ENCODE measurements around the gene BACE1.

The BACE1 gene

GRCh38 chr11:117316197-117316961, at the start of gene BACE1:
Gene BACE1 (minus strand): TSS chr11:117316256. CDS start chr11:117315795, 461 bp downstream.
- peaks cover 41% of the 10 kb centered on the region for H3K27me3 ChIP-seq
- peak within 1 kb of the TSS; percentile 99 for H3K4me2 ChIP-seq
- H3K9ac ChIP-seq = peak within 1 kb of the TSS; percentile 77
- peak within 1 kb of the TSS; percentile 81 for H3K4me3 ChIP-seq
- H3K9me3 ChIP-seq = no peaks in the 10 kb centered on the region
- no peaks in the 10 kb centered on the region for H4K20me1 ChIP-seq
- H3K27ac ChIP-seq = peak within 1 kb of the TSS; percentile 53; the same call in 1 of the 2 replicates
- peaks cover 10% of the 10 kb centered on the region for H3K4me1 ChIP-seq
- TF ChIP-seq Cebpa-rat (IDR thresholded peaks at IDR 0.05) = no peak
- no peaks in the 10 kb centered on the region for H3K36me3 ChIP-seq

GRCh38 chr11:117361432-117361831, 45.4 kb upstream of the BACE1 start:
- Histone ChIP-seq H3K27me3 (no peaks in the 10 kb centered on the region), H3K4me1 (peaks cover 8% of the 10 kb centered on the region), H3K9me3 (no peaks in the 10 kb centered on the region), H3K36me3 (peaks cover 59% of the 10 kb centered on the region), H3K4me2 (peak overlapping the region; percentile 4; the same call in 1 of the 2 replicates), H3K9ac (no peak overlapping the region), H4K20me1 (no peaks in the 10 kb centered on the region), H3K27ac (no peak overlapping the region), H3K4me3 (no peak overlapping the region)
- no peak for TF ChIP-seq Cebpa-rat (IDR thresholded peaks at IDR 0.05)

- peaks cover 72% of the 10 kb centered on the region for H3K36me3 ChIP-seq
- no peak overlapping the region for H3K4me3 ChIP-seq
- no peaks in the 10 kb centered on the region for H4K20me1 ChIP-seq
- no peak overlapping the region for H3K27ac ChIP-seq
- H3K9me3 ChIP-seq = no peaks in the 10 kb centered on the region
- peaks cover under 1% of the 10 kb centered on the region for H3K4me1 ChIP-seq
- H3K4me2 ChIP-seq = no peak overlapping the region
- no peak for TF ChIP-seq Cebpa-rat (IDR thresholded peaks at IDR 0.05)
- no peaks in the 10 kb centered on the region for H3K27me3 ChIP-seq
- H3K9ac ChIP-seq = no peak overlapping the region
Observed at GRCh38 chr11:117356126-117356890, 40.3 kb upstream of the BACE1 start.

GRCh38 chr11:117354550-117354949, 38.5 kb upstream of the BACE1 start:
- Histone ChIP-seq H3K9ac (no peak overlapping the region), H3K27me3 (no peaks in the 10 kb centered on the region), H3K4me2 (no peak overlapping the region), H3K36me3 (peaks cover 62% of the 10 kb centered on the region), H4K20me1 (no peaks in the 10 kb centered on the region), H3K4me3 (no peak overlapping the region), H3K9me3 (no peaks in the 10 kb centered on the region), H3K27ac (no peak overlapping the region), H3K4me1 (no peaks in the 10 kb centered on the region)
- TF ChIP-seq Cebpa-rat (IDR thresholded peaks at IDR 0.05) = no peak

- Histone ChIP-seq H3K9me3 (no peaks in the 10 kb centered on the region), H3K9ac (no peak overlapping the region), H3K4me2 (no peak overlapping the region), H3K4me1 (no peaks in the 10 kb centered on the region), H3K4me3 (no peak overlapping the region), H3K36me3 (peaks cover 55% of the 10 kb centered on the region), H4K20me1 (no peaks in the 10 kb centered on the region), H3K27ac (no peak overlapping the region), H3K27me3 (no peaks in the 10 kb centered on the region)
- no peak for TF ChIP-seq Cebpa-rat (IDR thresholded peaks at IDR 0.05)
Observed at GRCh38 chr11:117345039-117345438, 29.0 kb upstream of the BACE1 start.

GRCh38 chr11:117337076-117337475, 21.0 kb upstream of the BACE1 start:
- no peaks in the 10 kb centered on the region for H4K20me1 ChIP-seq
- H3K4me2 ChIP-seq = no peak overlapping the region
- H3K4me3 ChIP-seq = no peak overlapping the region
- no peaks in the 10 kb centered on the region for H3K27me3 ChIP-seq
- no peak overlapping the region for H3K9ac ChIP-seq
- no peak overlapping the region for H3K27ac ChIP-seq
- peaks cover 31% of the 10 kb centered on the region for H3K36me3 ChIP-seq
- TF ChIP-seq Cebpa-rat (IDR thresholded peaks at IDR 0.05) = no peak
- H3K9me3 ChIP-seq = no peaks in the 10 kb centered on the region
- peaks cover 9% of the 10 kb centered on the region; the same call in 1 of the 2 replicates for H3K4me1 ChIP-seq

GRCh38 chr11:117335399-117335798, 19.3 kb upstream of the BACE1 start:
- TF ChIP-seq Cebpa-rat (IDR thresholded peaks at IDR 0.05) = no peak
- no peak overlapping the region for H3K9ac ChIP-seq

GRCh38 chr11:117334896-117335295, 18.8 kb upstream of the BACE1 start:
- Histone ChIP-seq H3K27ac (no peak overlapping the region), H3K9me3 (no peaks in the 10 kb centered on the region), H3K9ac (no peak overlapping the region), H3K27me3 (no peaks in the 10 kb centered on the region), H3K4me2 (no peak overlapping the region), H3K36me3 (peaks cover 14% of the 10 kb centered on the region; the same call in 1 of the 2 replicates), H3K4me1 (peaks cover 9% of the 10 kb centered on the region; the same call in 1 of the 2 replicates), H4K20me1 (no peaks in the 10 kb centered on the region), H3K4me3 (no peak overlapping the region)
- TF ChIP-seq Cebpa-rat (IDR thresholded peaks at IDR 0.05) = no peak

More at GRCh38 chr11:117335399-117335798, 19.3 kb upstream of the BACE1 start:
- no peak overlapping the region for H3K4me2 ChIP-seq
- H4K20me1 ChIP-seq = no peaks in the 10 kb centered on the region
- no peak overlapping the region for H3K27ac ChIP-seq
- peaks cover 9% of the 10 kb centered on the region; the same call in 1 of the 2 replicates for H3K4me1 ChIP-seq
- no peaks in the 10 kb centered on the region for H3K9me3 ChIP-seq
- H3K4me3 ChIP-seq = no peak overlapping the region
- H3K36me3 ChIP-seq = peaks cover 17% of the 10 kb centered on the region; the same call in 1 of the 2 replicates
- no peaks in the 10 kb centered on the region for H3K27me3 ChIP-seq

- H3K4me2 ChIP-seq = no peak overlapping the region
- TF ChIP-seq Cebpa-rat (IDR thresholded peaks at IDR 0.05) = no peak
- no peak overlapping the region for H3K27ac ChIP-seq
- no peaks in the 10 kb centered on the region for H3K27me3 ChIP-seq
- H3K9ac ChIP-seq = no peak overlapping the region
- H3K4me1 ChIP-seq = peaks cover 14% of the 10 kb centered on the region
- no peak overlapping the region for H3K4me3 ChIP-seq
- H3K36me3 ChIP-seq = peaks cover 5% of the 10 kb centered on the region; the same call in 1 of the 2 replicates
- H4K20me1 ChIP-seq = no peaks in the 10 kb centered on the region; the same call in 1 of the 2 replicates
- H3K9me3 ChIP-seq = no peaks in the 10 kb centered on the region
Observed at GRCh38 chr11:117333917-117334316, 17.9 kb upstream of the BACE1 start.

GRCh38 chr11:117332843-117333242, 16.8 kb upstream of the BACE1 start:
- H3K4me3 ChIP-seq = no peak overlapping the region
- H3K9me3 ChIP-seq = no peaks in the 10 kb centered on the region
- no peak overlapping the region for H3K27ac ChIP-seq
- TF ChIP-seq Cebpa-rat (IDR thresholded peaks at IDR 0.05) = no peak
- no peaks in the 10 kb centered on the region for H3K36me3 ChIP-seq
- H3K27me3 ChIP-seq = no peaks in the 10 kb centered on the region
- H3K4me2 ChIP-seq = no peak overlapping the region
- H3K4me1 ChIP-seq = peaks cover 23% of the 10 kb centered on the region
- H3K9ac ChIP-seq = no peak overlapping the region
- H4K20me1 ChIP-seq = no peaks in the 10 kb centered on the region; the same call in 1 of the 2 replicates

Data from BLaER1 (cell line).